Testis (tissue), 2 donors: Measurements from ENCODE around the gene LARP1B.

Experiments
- CTCF ChIP-seq, 3 experiments: fragments of 450-650 bp in 2 of 3; fragments of 200-600 bp in 1 of 3; sonication (generic) in 1 of 3; IDR thresholded peaks; one replicate each; pipeline ENCODE4 v1.5.1; 2016 to 2019; ENCODE audit warnings: antibody characterized with exemption in 3 of 3, mild to moderate bottlenecking in 2 of 3, moderate library complexity in 1 of 3
- POLR2A ChIP-seq: fragments of 450-650 bp; IDR thresholded peaks from one replicate; pipeline ENCODE4 v1.6.1; 2017; ENCODE audit warnings: antibody characterized with exemption, mild to moderate bottlenecking, moderate library complexity

- TF ChIP-seq CTCF (IDR thresholded peaks at IDR 0.05): no peak
- no peak for TF ChIP-seq POLR2A
Measured at GRCh38 chr4:128228845-128229795, 168.0 kb downstream of the LARP1B start.
